Epithelial cell of esophagus (primary cell): ENCODE results near the gene UBR1.

Experiments used
- DNase-seq: peaks from one replicate; pipeline ENCODE4 v3.0.0; 2010; ENCODE audit warnings: low read depth
- H3K4me3 ChIP-seq: 2 replicates; pipeline ENCODE4 v1.5.1; 2011; ENCODE audit warnings: mild to moderate bottlenecking, low read length, control low read depth
- TF ChIP-seq, protein P1 (sequence below): IDR thresholded peaks from 2 replicates; pipeline ENCODE4 v1.5.1; 2011; ENCODE audit warnings: low read depth, mild to moderate bottlenecking, low read length, control low read depth, inconsistent platforms; ENCODE audit not compliant: insufficient read depth; ENCODE audit errors: missing control alignments

The UBR1 gene

DNA sequence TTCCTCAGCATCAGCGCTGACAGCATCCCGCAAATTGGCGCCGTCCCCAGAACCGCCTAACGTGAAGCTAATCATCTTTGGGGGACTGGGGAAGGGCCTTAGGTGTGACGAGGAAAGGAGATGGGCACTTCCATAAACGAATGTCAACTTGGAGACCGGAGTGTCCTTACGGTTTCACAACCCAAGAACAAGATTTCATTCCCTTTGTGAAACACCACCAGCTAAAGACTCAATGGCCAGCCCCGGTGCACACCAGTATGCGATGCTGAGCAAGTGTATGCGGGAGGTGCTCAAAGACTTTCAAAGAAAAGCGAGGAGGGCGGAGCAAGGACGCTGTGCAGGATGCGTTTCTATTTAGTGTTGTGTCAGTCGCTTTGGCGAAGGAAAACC is 184.5 kb downstream of the UBR1 start:
- DNase-seq, result peak; percentile 39
- TF ChIP-seq, protein P1, sequence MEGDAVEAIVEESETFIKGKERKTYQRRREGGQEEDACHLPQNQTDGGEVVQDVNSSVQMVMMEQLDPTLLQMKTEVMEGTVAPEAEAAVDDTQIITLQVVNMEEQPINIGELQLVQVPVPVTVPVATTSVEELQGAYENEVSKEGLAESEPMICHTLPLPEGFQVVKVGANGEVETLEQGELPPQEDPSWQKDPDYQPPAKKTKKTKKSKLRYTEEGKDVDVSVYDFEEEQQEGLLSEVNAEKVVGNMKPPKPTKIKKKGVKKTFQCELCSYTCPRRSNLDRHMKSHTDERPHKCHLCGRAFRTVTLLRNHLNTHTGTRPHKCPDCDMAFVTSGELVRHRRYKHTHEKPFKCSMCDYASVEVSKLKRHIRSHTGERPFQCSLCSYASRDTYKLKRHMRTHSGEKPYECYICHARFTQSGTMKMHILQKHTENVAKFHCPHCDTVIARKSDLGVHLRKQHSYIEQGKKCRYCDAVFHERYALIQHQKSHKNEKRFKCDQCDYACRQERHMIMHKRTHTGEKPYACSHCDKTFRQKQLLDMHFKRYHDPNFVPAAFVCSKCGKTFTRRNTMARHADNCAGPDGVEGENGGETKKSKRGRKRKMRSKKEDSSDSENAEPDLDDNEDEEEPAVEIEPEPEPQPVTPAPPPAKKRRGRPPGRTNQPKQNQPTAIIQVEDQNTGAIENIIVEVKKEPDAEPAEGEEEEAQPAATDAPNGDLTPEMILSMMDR, result no peak
- peak overlapping the region; percentile 86 for H3K4me3 ChIP-seq

DNA sequence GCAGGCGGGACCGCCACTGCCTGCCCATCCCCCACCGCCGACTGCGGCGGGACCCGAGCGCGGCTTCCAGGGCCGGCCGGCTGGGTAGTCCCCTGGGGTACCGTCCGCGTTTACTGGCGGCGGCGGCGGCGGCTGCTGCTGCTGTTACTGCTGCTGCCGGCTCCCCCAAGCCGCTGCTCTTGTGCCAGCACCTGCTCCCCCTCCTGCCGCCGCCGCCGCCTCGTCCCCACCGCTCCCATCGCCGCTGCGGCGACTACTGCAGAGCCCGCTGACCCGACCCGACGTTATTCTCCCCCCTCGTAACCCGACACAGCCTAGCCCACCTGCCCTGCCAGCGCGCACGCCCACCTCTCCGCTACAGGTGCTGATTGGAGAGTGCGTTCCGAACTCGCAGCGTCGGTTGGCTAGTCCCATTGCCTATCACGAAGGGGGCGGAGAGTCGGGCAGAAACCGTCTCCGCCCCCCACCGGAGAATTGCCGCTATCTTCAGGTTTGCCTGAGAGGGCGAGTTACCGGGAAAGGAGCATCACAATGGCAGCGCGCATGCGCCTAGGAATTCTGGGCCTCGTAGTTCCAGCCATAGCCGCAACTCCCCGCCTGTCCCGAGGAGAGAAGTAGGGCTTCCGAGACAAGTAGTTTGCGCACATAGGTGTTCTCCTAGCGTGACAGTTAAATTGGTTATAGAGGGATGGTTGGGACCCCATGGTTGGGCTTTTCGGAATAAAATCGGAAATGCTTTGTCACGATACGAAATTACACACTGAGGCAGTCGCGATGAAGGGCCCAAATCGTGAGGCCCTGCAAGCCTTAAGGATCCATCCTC is 185.1 kb downstream of the UBR1 start, which contains the start of gene TTBK2:
Gene TTBK2 (minus strand): TSS at position 260 of the 823 bp plus-strand sequence. CDS start 42,161 bp downstream, outside the sequence.
- peak; percentile 99 for DNase-seq
- H3K4me3 ChIP-seq, result peak within 1 kb of the TSS; percentile 86
- TF ChIP-seq, protein P1, result no peak

DNA sequence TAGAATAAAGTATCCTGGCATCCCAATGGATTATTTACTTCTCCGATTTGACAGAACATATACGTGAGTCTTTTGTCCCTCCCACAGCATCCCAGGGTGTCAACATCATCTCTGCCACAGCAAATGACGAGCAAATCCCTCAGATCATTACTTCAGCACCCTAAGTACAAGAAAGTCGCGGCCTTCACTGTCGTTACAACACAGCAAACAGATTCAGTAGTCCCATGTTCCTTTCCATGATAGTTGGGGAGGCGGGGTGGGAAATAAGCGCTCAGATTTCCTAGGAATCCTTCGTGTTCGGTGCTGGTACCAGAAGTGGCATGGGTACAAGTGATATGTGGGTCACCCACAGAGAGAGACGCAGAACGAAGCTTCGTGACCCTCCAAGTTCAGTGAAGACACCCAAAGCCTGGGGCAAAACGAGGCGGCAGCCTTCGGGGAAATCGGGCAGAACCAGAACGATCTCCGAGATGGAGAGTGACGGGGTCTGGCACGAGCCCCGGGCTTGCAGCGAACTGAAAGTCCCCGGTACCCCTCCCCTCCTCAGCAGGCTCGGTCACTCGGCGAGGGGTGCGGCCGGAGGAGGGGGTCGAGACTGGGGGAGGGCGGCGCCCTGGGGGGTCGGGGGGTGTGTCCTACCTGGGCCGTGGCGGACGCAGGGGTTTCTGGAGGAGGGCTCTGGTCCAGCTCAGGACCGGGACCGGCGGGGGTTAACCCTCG is 185.9 kb downstream of the UBR1 start:
- TF ChIP-seq, protein P1, result no peak
- peak; percentile 66 for DNase-seq
- peak overlapping the region; percentile 86 for H3K4me3 ChIP-seq

GRCh38 chr15:42919308-42919707 is 186.5 kb downstream of the UBR1 start:
- DNase-seq, result peak; percentile 13
- TF ChIP-seq, protein P1, result no peak
- peak overlapping the region; percentile 86 for H3K4me3 ChIP-seq

DNA sequence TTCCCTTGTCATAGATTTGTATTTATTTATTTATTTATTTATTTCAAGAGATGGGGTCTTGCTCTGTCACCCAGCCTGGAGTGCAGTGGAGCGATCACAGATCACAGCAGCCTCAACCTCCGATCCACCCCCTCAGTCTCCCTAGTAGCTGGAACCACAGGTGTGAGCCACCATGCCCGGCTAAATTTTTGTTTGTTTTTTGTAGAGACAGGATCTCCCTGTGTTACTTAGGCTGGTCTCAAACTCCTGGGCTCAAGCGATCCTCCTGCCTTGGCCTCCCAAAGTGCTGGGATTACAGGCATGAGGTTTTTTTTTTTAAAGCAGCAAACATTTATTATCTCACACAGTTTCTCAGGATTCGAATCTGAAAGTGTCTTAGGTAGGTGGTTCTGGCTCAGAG is 187.8 kb downstream of the UBR1 start:
- no peak for DNase-seq
- TF ChIP-seq, protein P1, result no peak

GRCh38 chr15:42915654-42916315 is 190.1 kb downstream of the UBR1 start:
- TF ChIP-seq, protein P1, result no peak
- H3K4me3 ChIP-seq, result no peak overlapping the region
- DNase-seq, result no peak

More for the DNA sequence above, 187.8 kb downstream of the UBR1 start:
- H3K4me3 ChIP-seq, result no peak overlapping the region
